ENCODE data around the gene PROSER3.

Gene PROSER3

DNA sequence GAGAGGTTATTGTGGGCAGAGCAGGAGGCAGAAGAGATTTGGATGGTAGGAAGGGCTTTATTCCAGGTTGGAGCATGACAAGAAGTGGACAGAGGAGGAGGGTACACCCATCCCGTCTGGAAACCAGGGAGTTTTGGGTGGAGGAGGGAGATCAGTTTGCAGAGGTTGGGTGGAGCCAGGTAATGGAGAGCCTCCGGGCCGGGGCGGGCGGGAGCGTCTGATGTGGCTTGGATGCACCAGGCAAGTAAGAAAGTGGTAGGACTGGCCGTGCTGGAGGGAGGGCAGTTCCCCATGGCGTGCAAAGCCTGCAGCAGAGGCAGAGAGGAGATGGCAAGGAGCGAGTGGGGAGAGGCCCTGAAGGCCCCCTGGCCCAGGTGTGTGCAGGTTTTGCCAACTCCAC, 26.6 kb upstream of the PROSER3 start:
- H3K27ac ChIP-seq, result peak overlapping the region; percentile 63
- TF ChIP-seq ZFX (IDR thresholded peaks at IDR 0.05; ENCODE audit: borderline replicate concordance), result no peak
- TF ChIP-seq, protein P1, sequence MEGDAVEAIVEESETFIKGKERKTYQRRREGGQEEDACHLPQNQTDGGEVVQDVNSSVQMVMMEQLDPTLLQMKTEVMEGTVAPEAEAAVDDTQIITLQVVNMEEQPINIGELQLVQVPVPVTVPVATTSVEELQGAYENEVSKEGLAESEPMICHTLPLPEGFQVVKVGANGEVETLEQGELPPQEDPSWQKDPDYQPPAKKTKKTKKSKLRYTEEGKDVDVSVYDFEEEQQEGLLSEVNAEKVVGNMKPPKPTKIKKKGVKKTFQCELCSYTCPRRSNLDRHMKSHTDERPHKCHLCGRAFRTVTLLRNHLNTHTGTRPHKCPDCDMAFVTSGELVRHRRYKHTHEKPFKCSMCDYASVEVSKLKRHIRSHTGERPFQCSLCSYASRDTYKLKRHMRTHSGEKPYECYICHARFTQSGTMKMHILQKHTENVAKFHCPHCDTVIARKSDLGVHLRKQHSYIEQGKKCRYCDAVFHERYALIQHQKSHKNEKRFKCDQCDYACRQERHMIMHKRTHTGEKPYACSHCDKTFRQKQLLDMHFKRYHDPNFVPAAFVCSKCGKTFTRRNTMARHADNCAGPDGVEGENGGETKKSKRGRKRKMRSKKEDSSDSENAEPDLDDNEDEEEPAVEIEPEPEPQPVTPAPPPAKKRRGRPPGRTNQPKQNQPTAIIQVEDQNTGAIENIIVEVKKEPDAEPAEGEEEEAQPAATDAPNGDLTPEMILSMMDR (IDR thresholded peaks at IDR 0.05), result no peak

DNA sequence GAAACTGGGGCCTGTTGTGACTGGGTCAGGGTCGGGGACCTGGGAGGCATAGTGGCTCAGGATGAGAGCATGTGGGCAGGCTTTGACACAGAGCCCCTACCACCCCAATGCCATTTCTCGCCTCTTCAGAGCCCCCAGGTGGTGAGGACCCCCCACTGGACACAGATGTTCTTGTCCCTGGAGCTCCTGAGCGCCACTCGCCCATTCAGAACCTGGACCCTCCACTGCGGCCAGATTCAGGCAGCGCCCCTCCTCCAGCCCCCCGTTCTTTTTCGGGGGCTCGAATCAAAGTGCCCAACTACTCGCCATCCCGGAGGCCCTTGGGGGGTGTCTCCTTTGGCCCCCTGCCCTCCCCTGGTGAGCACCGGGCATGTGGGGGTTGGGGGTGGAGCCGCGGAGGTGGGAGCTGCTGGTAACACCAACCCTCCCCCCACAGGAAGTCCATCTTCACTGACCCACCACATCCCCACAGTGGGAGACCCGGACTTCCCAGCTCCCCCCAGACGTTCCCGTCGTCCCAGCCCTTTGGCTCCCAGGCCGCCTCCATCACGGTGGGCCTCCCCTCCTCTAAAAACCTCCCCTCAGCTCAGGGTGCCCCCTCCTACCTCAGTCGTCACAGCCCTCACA, 26.1 kb upstream of the PROSER3 start:
- H3K27ac ChIP-seq, result peak overlapping the region; percentile 63
- TF ChIP-seq ZFX (IDR thresholded peaks at IDR 0.05; ENCODE audit: borderline replicate concordance), result no peak
- TF ChIP-seq, protein P1 (IDR thresholded peaks at IDR 0.05), result no peak

DNA sequence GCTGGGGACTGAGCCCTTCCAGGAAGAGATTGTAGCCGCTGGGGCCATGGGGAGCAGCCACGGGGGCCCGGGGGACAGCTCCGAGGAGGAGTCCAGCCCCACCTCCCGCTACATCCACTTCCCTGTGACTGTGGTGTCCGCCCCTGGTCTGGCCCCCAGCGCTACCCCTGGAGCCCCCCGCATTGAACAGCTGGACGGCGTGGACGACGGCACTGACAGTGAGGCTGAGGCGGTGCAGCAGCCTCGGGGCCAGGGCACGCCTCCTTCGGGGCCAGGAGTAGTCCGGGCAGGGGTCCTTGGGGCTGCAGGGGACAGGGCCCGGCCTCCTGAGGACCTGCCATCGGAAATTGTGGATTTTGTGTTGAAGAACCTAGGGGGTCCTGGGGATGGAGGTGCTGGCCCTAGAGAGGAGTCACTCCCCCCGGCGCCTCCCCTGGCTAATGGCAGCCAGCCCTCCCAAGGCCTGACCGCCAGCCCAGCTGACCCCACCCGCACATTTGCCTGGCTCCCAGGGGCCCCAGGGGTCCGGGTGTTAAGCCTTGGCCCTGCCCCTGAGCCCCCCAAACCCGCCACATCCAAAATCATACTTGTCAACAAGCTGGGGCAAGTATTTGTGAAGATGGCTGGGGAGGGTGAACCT, 25.3 kb upstream of the PROSER3 start:
- H3K27ac ChIP-seq, result no peak overlapping the region
- TF ChIP-seq, protein P1 (IDR thresholded peaks at IDR 0.05), result no peak
- TF ChIP-seq ZFX (IDR thresholded peaks at IDR 0.05; ENCODE audit: borderline replicate concordance), result no peak

DNA sequence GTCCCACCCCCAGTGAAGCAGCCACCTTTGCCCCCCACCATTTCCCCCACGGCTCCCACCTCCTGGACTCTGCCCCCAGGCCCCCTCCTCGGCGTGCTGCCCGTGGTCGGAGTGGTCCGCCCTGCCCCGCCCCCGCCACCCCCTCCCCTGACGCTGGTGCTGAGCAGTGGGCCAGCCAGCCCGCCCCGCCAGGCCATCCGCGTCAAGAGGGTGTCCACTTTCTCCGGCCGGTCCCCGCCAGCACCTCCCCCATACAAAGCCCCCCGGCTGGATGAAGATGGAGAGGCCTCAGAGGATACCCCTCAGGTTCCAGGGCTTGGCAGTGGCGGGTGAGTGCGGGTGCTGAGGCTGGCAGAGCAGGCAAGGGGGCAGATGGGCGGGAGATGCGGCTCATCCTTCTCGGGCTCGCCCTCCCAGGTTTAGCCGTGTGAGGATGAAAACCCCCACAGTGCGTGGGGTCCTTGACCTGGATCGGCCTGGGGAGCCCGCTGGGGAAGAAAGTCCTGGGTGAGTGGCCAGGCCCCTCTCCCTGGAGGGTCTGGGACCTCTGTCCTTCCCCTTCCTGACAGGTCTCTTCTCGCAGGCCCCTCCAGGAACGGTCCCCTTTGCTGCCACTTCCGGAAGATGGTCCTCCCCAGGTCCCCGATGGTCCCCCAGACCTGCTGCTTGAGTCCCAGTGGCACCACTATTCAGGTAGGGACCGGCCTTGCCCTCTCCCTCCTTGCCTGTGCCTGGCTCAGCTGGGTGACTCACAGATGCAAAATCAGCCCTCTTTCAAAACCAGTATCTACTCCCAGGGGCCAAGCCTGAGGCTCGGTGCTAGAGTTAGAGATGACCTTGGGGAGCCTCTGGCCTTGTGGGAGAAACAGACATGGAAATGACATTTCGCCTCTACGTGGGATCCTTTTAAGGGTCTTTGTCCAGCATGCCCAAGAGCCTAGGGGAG, 24.5 kb upstream of the PROSER3 start:
- no peak for TF ChIP-seq ZFX (IDR thresholded peaks at IDR 0.05; ENCODE audit: borderline replicate concordance)
- TF ChIP-seq, protein P1 (IDR thresholded peaks at IDR 0.05), result no peak
- no peak overlapping the region for H3K27ac ChIP-seq

DNA sequence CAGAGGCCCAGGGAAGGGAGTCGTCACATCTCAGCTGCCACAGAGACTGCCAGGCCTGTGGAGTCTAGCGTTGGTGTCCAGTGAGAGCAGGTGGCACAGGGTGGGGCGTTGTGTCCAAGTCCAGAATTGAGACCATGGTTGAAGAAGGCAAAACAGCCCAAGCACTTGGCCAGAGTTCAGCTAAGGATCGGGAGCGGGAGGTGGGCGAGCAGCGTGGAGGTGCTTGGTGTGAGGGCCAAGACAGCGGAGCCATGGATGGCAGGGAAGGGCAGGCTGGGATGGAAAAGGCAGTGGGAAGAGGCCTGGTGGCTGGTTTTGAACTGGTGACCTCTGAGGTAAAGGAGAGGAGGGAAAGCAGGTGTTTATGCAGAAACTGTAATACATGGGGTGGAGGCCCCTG, 23.7 kb upstream of the PROSER3 start:
- H3K27ac ChIP-seq, result no peak overlapping the region
- TF ChIP-seq ZFX (IDR thresholded peaks at IDR 0.05; ENCODE audit: borderline replicate concordance), result no peak
- TF ChIP-seq, protein P1 (IDR thresholded peaks at IDR 0.05), result no peak

DNA sequence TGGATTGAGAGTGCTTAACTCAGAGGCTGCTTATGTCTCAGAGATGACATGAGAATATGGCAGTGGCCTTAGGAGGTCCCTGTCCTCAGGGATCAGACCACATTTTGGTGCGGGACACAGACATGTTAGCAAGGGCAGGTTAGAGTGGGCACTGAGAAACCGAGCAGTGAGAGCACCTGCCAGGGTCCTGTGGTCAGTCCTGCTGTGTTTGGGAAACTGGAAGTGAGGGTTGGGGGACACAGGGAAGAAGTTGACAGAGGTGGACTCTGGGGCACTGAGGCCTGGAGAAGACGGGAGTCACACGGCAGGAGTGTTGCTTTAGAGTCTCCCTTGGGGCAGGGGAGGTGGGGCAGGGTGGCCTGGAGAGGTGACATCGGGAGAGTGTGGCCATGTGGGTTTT, 23.1 kb upstream of the PROSER3 start:
- H3K27ac ChIP-seq, result no peak overlapping the region

More for the DNA sequence above, 23.1 kb upstream of the PROSER3 start:
- TF ChIP-seq ZFX (IDR thresholded peaks at IDR 0.05; ENCODE audit: borderline replicate concordance), result no peak
- TF ChIP-seq, protein P1 (IDR thresholded peaks at IDR 0.05), result no peak
